Ureter (tissue), 1 donor: Measurements from ENCODE around the gene PRRG3. TPM values are rescaled to one million over a fixed set of nuclear protein-coding genes. Genes with fewer than 3 reads are reported as not detected.
"Not testable (repeated sequence)": the region's sequence is repeated elsewhere in the genome, so short reads cannot be mapped to it uniquely, and the experiment has no call there.

Experiments
- DNase-seq: peaks from one replicate; pipeline ENCODE4 v3.0.0-alpha.2; 2020; ENCODE audit warnings: low spot score
- total RNA-seq: library from RNA; stranded (reverse); gene quantifications from one replicate; pipeline ENCODE4 v1.2.4, GENCODE V29; 2023
- donor health status: DM: yes; HTN: yes; CAD: no.

The PRRG3 gene
- total RNA-seq: 0.91 TPM

DNA sequence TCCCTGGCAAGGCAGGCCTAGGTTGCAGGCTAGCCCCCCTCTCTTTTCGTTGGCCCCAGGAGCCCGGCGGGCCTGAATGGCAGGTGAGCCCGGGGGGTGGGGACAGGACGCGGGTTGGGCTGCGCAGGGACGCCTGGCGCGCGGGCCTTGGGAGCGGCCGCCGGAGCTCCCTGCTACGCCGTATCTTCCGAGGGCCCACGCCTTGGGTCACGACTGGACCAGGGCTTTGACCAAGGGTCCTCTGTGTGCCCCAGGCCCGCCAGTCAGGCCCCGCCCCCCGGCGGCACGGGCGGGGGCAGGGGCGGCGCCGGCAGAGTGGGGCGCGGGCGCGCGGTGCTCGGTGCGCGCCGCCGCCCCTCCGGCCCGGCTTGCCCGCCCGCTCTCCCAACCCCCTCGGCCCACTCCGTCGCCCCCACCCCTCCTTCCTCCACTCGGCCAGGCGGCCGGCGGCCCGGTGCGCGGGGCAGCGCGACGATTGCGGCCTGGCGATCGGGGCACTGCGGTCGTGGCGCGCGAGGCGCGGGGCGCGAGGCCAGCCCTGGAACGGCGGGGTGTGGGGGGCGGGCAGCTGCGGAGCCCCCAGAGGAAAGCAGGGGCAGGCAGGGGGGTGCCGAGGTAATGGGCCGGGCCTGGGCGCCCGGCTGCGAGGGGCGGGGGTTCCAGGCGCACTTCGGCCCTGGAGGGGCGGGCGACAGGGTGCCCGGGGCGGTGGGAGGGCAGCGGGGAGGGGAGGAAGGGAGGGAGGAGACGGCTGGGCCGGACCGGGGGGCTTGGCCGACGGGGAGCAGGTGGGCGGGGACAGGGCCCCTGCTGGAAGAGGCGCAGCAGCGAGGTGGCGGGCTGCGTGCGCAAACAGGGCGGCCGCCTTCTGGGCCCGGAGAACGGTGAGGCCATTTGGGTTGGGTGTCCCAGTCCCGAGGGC, at the start of gene PRRG3:
PRRG3 (plus strand) TSS at position 798 of the 922 bp plus-strand sequence. CDS start 3,357 bp downstream, outside the sequence.
- no peak for DNase-seq

DNA sequence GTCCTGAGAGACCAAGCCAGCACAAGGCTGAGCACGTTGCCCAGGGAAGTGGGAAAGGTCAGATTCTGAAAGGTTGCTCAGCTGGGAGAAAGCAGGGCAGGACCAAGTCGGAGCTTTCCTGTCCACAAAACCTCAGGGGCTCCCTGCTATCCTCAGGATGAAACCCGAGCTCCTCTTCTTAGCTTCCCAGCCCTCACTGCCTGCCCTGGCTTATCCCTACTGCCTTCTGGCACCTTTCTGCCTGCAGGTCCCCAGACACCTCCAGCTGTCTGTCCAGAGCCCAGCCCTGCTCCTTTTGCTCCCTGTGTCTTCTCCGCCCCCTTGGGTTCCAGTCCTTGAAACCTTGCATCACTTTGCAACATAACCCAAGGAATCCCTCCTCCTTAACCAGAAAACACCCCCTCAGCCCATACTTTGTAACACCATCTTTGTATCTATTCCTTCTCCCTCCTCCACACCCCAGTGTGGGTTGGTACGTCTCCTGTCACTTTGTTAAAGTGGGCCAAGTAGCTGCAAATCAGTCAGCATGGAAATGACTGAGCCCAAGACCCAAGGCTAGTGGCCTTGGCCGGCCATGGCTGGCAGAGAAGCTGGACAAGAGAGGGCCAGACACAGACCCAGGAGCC, 20.0 kb upstream of the PRRG3 start:
- DNase-seq: no peak

DNA sequence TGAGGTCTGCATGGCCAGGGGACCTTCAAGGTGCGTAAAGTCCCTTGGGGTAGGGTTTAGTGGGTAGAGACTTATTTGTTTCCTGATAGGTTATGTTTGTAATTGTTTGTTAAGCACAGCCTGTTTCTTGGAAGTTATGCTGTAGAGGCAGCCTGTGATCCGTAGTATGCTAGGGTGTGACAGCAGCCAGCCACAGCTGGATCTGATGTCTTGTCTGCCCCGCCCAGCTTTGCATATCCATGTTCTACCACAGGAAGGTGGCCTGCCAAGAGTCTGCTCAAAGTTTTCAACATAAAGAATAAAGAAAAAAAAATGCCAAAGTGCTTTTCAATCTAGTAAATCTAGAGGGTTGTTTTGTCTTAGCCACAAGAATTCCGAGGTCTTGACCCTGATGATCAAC, 19.1 kb upstream of the PRRG3 start:
- no peak for DNase-seq

DNA sequence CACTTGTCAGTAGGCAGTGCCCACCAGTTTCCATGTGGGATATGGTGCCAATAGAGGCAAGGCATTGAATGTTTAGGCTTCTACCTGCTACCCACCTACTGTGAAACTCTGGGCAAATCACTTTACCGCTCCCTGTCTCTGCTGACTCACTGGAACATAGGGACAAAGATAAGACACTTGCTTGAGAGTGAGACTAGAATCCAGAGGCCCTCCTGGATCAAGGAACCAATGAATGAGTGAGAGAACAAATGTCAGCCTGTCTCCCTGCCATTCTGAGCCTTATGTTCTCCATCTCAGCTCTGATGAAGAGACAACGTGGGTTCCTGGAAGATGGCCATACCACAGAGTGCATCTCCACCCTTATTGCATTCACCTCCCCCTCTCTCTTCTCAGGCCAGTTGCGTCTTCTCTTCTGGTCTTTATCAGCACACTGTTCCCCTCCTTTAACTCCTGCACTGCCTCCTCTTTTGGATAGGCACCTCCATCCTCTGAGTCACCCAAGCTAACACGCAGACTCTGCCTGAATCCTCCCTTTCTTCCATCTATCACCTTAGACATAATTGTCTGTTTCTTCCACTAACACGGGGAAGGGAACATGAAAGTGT, 15.4 kb upstream of the PRRG3 start:
- no peak for DNase-seq

DNA sequence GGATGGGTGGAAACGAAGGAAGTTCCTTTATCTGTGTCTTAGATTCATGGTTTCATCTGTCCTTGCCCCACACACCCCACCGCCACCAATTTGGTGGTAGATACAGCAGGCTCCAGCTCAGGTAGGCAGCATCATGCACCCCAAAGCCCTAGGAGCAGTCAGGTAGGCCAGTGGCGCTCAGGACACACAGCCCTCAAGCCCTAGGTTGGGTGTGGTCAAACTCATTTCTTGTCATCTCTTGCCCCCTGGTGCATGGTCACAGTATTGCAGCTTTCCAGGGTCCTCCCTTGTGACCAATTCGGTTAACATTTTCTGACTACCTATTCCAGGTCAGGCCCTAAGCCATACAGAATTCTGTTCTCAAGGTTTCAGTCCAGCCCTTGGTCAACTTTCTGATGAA, 14.5 kb upstream of the PRRG3 start:
- DNase-seq: no peak

DNA sequence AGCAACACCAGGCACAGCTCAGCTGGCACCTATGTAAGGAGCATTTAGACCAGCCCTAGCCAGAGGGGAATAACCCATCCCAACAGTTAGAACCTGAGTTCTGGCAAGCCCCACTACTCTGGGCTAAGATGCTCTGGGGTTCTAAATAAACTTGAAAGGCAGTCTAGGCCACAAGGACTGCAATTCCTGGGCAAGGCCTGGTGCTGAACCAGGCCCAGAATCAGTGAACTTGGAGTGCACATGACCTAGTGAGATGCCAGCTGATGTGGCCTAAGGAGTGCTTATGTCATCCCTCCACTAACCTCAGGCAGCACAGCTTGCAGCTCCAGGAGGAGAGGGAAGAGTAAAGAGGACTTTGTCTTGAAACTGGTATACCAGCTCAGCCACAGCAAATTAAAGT, 7.6 kb upstream of the PRRG3 start:
- DNase-seq: no peak

DNA sequence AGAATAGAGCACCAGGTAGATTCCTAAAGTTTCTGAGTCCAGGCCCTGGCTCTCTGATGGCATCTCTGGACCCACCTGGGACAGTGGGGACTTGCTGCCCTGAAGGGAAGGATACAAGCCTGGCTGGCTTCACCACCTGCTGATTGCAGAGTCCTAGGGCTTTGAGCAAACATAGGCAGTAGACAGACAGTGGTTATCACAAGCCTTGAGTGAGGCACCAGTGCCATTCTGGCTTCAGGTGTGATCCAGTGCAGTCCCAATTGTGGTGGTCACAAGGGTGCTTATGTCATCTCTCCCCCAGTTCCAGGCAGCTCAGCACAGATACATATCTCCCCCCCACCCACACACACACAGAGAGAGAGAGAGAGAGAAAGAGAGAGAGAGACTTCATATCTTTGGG, 6.6 kb upstream of the PRRG3 start:
- DNase-seq: peak; percentile 24

DNA sequence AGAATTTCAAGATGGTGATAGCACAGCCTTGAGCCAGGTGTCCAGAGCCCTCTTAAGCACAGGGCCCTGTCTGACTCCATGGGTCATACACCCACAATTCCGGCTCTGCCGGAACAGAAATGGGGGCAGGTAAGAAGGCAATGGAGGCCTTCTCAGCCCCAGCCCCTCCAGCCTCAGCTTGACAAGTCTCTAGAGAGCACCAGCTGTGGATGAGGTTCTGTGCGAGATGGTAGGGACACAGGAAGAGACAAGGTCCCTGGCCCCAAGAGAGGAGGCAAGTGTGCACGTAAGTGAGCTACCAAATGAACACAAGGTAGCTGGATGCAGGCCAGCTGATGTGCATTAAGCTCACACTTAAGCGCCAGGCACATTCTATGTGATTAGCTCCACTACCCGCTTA, 2.4 kb upstream of the PRRG3 start:
- DNase-seq: no peak

DNA sequence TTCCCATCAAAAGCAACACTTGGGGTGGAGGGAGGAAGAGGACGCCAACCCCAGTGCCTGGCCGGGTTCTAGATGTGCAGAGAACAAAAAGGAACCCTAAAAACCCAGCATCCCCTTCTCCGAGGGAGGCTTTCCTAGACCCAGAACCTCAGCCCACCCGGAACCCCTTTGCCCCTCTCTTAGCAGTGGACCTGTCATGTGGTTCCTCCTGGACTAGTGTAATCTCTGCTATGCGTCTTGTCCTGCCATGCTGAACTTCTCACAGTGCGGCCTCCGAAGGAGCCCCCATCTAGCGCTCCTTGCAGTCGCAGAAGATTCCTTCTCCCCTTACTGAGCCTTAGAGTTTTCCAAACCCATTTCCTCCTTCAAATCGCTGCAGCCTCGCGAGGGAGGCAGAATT, 1.1 kb upstream of the PRRG3 start:
- no peak for DNase-seq

DNA sequence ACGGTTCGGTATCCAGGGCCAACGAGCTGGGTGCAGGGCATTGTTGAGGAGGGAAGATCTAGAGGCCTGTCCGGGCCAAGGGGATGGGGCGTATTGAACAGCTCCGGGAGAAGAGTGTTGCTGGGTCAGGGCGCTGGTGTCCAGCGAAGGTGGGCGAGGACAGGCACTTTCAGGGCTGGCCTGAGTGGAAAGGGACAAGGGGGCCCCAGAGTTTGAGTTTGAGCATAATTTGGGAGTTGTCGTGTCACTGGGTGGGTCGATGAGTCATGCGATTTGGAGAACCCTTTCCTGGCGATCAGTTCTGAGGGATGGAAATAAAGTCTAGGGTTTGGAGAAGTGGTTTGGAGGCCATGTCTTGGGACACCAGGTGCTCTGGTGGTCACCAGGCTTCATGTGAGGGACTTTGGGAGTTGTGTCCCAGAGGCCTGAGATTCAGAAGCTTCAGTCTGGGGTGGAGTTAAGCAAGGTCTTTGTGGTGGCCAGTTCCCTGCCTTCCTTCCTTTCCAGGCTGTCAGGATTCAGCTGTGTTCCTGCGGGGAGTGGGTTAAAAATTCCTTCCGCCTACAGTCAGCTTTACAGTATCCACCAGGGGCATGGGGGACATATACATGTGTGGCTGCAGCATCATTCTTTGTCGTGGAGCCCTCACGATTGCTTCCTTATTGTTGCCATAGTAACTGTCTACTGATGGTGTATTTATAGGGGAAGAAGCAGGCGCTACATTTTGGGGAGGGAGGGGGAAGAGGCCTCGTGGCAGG, 504 bp downstream of the PRRG3 start:
- no peak for DNase-seq

DNA sequence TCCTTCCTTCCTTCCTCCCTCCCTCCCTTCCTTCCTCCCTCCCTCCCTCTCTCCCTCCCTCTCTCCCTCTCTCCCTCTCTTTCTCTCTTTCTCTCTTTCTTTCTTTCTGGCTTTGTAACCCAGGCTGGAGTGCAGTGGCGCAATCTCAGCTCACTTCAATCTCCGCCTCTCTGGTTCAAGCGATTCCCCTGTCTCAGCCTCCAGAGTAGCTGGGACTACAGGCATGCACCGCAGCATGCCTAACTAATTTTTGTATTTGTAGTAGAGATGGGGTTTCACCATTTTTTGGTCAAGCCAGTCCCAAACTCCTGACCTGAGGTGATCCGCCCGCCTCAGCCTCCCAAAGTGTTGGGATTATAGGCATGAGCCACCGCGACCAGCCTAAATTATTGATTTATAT, 1.8 kb downstream of the PRRG3 start:
- DNase-seq: not testable (repeated sequence)

DNA sequence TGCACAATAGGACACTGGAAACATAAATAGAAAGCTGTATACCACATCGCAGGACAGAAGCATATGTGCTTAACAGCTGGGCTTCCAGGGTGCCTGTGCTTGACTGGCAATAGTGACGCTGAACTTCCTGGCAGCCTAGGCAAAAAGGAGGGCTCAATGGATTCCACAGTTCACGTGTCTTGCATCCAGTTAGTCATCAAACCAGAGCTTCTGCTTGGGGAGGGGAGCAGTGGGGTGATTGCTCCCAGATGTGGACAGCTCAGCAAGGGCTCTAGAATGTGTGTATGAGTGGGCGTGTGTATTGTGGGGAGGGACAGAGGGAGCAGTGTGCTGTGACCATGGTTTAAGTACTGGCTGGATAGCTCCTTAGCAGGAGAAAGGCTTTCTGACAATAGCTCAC, 2.3 kb downstream of the PRRG3 start:
- DNase-seq: no peak

DNA sequence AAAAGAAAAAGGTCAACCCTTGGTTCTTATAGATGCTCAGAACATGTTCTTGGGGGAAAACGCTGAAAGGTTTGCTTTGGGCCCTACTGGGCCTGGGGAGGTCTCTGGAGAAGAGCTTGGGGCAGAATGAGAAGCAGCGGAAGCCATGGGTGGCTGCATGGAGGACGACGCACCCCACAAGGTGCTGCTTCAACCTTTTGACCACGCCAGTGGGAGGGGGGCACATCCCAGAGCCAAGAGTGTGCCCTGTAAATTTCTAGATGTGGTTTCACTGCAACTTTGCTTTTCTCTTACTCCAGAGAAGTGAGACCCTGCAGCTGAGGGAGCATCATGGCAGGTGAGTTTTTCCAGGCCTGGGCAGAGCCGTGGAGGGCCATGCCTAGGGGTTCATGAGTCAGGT, 3.2 kb downstream of the PRRG3 start:
- no peak for DNase-seq

DNA sequence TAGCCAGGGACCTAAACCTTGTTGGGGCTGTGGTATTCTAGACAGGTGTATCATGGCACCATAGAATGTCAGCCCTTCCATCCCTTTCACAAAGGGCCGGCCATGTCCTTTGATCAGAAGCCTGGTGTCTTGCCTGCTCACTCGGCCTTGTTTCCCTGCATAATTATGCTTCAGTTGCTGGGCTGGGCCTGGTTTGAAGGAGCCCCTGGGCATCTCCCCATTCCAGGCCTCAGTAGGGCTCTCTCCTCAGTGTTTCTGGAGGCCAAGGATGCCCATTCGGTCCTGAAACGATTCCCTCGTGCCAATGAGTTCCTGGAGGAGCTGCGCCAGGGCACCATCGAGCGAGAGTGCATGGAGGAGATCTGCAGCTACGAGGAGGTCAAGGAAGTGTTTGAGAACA, 4.5 kb downstream of the PRRG3 start:
- no peak for DNase-seq

DNA sequence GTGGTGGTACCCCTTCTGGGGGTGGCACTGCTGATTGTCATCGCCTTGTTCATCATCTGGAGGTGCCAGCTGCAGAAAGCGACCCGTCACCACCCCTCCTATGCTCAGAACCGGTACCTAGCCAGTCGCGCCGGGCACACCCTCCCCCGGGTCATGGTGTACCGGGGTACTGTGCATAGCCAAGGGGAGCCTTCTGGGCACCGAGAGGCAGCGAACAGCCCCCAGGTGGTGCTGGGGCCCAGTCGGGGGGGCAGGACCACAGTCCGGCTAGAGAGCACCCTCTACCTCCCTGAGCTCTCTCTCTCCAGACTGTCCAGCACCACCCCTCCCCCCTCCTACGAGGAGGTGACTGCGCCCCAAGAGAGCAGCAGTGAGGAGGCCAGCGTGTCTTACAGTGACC, 5.3 kb downstream of the PRRG3 start:
- no peak for DNase-seq

DNA sequence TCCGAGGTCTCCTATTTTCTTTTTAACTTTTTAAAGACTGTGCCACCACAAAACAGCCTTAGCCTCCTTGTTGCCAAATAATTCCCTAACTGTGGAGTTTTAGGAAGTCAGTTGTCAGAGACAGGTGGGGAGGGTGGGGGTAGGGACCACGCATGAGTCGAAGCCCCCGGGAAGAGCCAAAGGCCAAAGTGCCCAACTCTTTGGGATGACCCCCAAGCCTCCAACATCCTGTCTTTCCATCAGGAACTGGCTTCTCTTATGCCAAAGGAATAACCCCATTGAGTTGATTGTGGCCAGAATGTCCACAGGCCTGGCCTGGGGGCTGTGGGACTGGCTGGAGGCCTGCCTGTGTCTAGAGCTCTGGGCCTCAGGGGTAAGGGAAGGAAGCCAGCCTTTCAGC, 5.8 kb downstream of the PRRG3 start:
- DNase-seq: no peak

DNA sequence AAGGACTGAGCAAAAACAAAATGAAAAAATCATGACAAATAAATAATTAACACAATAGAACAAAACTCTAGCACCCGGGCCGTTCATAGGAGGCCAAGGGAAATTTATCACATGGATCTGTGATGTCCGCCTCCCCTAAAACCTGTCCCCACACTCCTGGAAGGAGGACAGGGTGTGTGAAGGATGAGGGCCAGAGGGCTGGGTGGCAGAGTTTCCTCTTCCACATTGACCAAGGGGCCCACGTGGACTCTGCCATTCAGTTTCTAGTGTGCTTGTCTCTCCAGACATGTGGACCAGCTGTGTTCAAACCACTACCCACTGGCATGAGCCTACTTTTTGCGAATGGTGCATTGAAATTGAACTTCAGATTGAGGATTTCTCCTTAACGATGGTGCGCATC, 6.3 kb downstream of the PRRG3 start:
- no peak for DNase-seq

DNA sequence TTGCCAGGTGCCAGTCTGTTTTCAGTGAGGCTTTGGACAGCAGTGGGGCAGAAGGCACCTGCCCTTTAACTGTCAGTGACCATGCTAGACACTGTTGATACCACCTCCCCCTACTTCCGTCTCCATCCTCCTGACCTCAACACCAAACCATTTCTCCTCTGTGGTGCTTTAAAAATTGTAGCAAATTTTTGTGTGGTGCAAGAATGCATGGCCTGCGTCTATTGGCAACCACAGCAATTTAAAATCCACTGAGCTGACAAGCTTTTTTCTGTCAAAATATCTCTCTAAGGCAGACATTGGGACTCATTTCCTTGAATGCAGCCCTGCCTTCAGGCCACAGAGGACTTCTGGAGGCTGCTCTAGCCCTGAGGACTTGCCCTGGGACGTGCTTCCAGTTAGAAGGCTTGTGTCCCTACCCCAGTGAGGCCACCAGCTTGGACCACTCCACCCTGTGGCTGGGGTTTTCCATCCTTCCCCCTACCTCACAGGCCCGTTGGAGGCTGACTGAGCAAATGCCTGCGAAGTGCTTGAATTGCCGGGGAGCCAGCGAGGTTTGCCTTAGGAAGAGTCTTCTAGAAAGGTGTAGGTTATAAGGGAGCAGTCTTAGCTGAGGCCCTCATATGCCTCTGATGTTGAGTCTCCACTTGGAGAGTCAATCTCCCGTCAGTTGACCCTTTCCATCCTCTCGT, 6.9 kb downstream of the PRRG3 start:
- DNase-seq: no peak

DNA sequence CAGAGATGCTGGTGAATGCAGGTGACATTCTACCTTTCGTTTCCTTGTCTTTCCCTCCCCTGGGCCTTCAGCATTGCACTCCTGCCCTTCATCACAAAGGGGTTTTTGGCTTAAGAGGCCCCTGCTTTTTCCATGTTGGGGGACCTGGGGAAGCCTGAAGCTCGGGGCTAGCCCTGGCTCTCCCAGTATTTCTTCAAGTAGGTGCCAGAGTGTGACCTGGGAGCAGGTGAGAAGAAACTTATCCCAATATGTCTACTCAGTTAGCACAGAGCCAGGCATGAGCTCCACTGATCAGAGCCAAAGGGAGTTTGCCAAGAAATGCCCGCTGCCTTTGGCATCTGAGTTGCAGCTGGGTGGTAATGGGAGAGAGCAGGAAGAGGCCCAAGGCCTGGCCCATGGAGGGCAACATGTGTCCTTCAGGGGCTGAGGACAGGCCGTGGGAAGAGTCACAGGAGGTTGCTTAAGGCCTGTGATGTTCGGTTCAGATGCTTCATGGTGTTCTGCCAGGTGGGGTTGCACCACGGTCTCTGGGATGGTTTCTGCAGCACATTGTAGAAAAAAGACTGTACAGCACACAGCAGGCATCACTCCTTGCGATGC, 7.6 kb downstream of the PRRG3 start:
- DNase-seq: no peak

DNA sequence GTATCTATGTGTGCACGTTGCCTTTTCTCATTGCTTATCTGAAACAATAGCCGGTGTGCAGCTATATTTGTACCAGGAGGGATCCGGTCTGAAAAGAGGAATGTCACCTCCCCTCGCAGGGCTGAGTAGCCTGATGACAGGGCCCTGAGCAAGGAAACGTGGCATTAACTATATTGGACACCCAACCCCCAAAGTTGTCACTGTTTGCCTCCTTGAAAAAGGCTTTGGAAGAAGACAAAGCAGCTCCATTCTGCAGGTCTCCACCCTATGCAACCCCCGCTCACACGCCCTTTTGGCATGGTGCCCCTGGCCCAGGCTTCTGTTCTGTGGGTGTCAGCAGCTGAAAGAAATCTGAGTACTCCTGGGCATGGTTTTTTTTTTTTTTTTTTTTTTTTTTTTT, 8.2 kb downstream of the PRRG3 start:
- no peak for DNase-seq

DNA sequence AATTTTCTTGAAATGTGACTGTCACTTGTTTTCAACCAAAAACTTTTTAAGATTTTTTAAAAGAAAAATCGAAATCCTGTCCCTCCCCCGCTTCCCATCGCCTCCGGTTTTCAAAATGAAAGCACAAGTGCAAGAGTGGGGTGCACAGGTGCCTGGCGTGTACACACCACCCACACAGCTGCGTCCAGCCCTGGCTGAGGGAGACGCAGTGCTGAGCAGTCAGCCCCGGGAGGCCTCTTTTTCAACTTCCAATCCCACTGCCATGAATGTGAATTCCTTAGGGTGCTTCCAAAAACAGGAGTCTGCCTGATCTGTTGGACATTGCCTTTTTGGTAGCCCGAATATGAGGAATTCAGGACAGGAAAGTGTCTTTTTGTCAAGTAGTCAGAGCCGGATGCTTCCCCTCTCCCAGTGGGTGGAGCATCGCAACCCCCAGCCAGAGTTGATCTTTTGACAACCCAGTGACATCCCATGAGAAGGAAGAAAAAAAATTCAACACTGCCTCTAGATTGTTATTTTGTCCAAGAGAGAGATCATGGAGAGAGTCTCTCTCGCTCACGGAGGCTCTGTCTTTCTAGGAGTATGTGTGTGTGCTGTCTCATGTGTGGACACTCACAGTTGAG, 8.9 kb downstream of the PRRG3 start:
- no peak for DNase-seq
